GM18951 (cell line): Measurements from ENCODE around the gene DNAH17.

Experiments
- POLR2A ChIP-seq: IDR thresholded peaks from 4 replicates; pipeline ENCODE4 v1.6.1; 2011; ENCODE audit warnings: mild to moderate bottlenecking; ENCODE audit not compliant: insufficient read length, insufficient read depth; ENCODE audit errors: extremely low read depth
- in situ Hi-C: fragments of 300-500 bp; cut with MboI; formaldehyde crosslinking; loops from one replicate; pipeline ENCODE4 v1.12.0; 2022; ENCODE audit warnings: low sequenced_read_pairs, mixed read lengths, inconsistent platforms; ENCODE audit not compliant: unreplicated experiment

The DNAH17 gene

GRCh38 chr17:78613416-78613815 is 36.2 kb upstream of the DNAH17 start:
- in situ Hi-C loops = no loop called here
- no peak for TF ChIP-seq POLR2A

- TF ChIP-seq POLR2A = no peak
- in situ Hi-C loops = no loop called here
Measured at GRCh38 chr17:78611607-78612006, 34.4 kb upstream of the DNAH17 start.

DNA sequence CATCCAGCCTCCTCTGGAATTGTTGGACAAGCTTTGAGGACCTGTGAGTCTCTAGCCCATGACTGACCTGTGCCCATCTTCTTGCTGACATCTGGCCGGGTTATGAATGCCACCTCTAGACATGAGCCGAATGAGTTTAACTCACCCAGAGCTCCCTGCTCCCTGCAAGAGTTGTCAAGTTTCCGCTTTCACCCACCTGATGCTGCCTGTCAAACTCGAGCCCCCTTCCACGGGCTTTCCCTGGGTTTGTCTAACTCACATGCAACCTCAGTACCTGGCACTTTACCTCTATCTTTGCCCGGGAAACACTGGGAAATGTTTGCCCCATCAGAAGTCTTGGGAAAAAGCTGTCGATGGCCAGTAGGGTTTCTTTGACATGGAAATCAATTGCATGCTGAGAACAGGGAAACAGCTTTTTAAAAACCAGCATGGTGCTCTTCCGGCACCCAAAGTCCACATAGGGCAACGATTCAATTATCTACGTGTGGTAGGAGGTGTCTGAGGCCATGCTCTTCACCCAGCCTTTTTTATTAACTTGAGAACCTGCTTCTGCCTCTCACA is 33.8 kb upstream of the DNAH17 start:
- in situ Hi-C loops = no loop called here
- no peak for TF ChIP-seq POLR2A

GRCh38 chr17:78609191-78609641 is 32.0 kb upstream of the DNAH17 start:
- no peak for TF ChIP-seq POLR2A
- in situ Hi-C loops = no loop called here

DNA sequence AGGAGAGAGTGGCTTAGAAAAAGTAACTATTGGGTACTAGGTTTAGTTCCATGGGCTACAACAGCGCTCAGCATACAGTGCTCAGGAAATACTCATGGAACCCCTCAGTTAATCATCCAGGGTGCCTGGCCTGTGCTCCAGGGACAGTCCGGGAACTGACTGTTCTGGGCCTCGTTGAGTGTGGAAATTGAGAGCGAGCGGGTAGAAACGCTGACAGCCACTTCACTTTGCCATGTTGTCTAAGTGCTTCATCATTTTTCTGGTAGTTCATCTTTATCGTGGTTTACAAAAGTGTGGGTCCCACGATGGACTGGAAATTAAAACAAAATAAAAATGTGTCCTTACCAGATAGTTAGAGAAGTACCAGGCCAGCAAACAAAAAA is 31.6 kb upstream of the DNAH17 start:
- TF ChIP-seq POLR2A = no peak
- in situ Hi-C loops = no loop called here

GRCh38 chr17:78608122-78608803 is 31.1 kb upstream of the DNAH17 start:
- TF ChIP-seq POLR2A = no peak
- in situ Hi-C loops = no loop called here

GRCh38 chr17:78607038-78607437 is 29.8 kb upstream of the DNAH17 start:
- in situ Hi-C loops = no loop called here
- TF ChIP-seq POLR2A = no peak

- in situ Hi-C loops = no loop called here
- TF ChIP-seq POLR2A = no peak
Measured at GRCh38 chr17:78605886-78606285, 28.7 kb upstream of the DNAH17 start.

DNA sequence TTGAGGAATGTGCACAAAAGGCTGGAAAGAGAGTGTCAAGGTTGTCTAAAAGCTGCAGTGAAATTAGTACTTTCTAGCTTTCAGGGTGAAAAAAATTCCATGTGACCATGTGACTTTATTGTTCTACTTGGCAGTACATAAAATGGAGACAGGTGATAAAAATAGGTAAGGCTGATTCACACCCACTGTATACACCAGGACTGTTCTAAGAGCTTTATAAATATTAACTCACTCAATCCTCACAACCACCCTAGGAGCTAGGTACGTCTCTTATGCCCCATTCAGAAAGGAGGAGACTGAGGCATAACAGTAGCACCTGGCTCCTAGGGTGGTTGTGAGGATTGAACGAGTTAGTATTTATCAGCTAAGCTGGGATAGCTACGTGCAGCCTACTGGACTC is 28.2 kb upstream of the DNAH17 start:
- no peak for TF ChIP-seq POLR2A
- in situ Hi-C loops = no loop called here

DNA sequence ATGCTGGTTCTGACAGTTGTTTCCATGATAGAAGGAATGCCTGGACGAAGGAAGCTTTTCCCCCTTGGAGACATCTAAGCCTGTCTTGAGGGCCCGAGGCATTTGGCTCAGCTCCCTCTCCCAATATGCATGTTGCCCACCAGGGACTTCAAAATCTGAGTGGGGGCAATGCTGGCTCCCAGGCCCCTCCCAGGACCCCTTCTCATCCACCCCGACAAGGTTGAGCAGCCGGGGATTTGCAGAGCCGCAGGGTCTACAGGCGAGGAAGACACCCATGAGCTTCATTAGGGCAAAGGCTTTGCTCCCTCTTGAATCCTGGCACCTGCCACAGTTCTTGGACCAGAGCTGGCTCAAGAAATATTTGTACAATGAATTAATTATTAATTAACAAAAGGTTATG is 25.1 kb upstream of the DNAH17 start:
- in situ Hi-C loops = no loop called here
- TF ChIP-seq POLR2A = no peak

DNA sequence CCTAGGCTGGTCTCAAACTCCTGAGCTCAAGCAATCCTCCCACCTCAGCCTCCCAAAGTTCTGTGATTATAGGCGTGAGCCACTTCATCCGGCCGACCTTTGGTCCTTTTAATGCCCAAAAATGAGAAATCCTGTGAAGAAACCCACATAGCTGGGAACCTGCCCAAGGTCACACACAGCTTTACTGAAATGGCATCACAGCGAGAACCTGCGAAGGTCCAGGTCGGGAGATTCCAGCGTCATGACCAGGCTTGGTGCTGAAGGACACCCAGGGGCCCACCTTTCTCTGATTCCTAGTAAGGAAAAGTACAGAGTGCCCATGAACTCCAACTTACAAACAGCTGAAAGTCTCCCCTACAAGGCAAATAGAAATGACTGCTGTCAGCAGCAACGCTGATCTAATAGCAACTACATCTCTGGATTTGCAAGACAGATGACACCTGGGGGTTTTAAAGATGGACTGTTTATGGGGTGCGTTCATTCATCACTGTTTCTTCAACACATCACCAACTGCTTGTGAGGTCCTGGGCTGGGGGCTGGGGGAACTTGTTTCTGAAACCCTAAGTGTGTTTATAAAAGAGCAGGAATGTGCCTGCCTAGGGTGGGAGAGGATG is 24.5 kb upstream of the DNAH17 start:
- TF ChIP-seq POLR2A = no peak
- in situ Hi-C loops = no loop called here

- in situ Hi-C loops = no loop called here
Measured at GRCh38 chr17:78600181-78600721, 23.1 kb upstream of the DNAH17 start.

GRCh38 chr17:78599419-78599818 is 22.2 kb upstream of the DNAH17 start:
- no peak for TF ChIP-seq POLR2A
- in situ Hi-C loops = no loop called here

More at GRCh38 chr17:78600181-78600721, 23.1 kb upstream of the DNAH17 start:
- no peak for TF ChIP-seq POLR2A

GRCh38 chr17:78598013-78598471 is 20.8 kb upstream of the DNAH17 start:
- in situ Hi-C loops = no loop called here

More at GRCh38 chr17:78598013-78598471, 20.8 kb upstream of the DNAH17 start:
- TF ChIP-seq POLR2A = no peak
